ENCODE results near the gene DYRK4.

DYRK4 gene

DNA sequence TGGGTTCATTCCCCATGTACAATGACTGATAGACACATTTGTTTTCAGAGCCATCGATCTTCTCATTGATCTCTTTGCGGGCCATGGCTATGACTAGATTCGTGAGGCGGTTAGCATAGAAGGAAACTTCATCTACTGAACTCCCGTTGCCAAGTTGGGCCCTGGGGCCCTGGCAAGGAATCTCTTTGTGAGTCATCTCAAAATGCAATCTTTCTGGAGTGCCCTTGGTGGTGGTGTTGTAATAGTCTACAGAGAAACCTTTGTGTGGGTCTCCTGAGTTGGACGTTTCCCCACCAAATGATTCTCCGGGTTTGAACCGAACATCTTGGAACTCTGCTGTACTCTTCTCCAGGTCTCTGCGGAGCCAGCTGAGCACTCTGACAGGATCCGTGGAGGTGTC lies 66.4 kb downstream of the DYRK4 start:
- DNase-seq: no peak

DNA sequence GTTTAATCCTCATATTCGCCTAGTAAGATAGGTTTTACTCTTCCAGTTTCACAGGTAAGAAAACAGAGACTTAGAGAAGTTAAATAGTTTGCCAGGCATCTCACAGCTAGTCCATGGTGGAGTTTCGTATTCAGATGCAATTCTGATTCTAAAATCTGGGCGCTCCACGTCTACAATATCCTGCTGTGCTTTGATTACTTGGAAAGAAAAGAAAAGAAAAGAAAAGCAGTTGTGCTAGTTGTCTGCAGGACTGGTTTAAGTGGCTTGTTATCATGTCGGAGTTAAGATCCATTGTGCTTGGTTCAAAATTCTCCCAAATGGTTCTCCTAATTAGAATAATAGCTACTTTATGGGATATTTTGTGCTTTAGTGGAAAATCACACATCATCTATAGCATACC lies 68.3 kb downstream of the DYRK4 start:
- no peak for DNase-seq

DNA sequence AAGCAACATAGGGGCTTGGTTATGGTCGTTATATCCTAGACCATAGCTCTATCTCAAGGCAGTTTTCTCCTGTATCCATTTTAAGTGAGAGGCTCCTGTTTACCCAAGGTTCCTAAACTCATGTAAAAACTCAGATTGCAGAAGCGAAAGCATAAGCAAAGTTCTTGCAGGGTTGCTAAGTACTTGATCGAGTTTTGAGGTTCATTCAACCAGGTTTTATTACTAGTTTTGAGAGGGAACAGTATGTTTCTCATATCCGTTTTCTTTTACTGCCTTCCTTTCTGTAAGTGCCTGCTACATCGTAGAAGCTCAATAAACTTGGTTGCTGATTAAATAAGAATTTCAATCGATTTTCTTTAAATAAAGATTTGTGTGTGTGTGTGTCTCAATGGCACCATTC lies 81.7 kb downstream of the DYRK4 start:
- DNase-seq: no peak

DNA sequence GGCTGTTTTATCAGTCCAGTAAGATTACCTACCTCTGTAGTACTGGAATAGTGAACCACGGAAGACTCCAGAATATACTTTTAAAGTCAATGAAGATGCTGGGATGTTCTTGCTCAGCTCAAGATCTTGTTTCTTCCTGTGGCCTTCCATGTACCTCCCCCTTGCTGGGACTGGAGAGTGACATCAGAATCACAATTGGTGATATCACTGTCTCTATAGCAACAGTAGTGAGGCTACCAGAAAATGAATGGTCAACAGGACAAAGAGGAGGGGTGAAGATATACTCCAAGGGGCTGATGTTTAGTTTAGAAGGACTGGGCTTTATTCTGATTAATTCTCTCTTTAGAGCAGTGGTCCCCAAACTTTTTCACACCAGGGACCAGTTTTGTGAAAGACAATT lies 83.0 kb downstream of the DYRK4 start:
- DNase-seq: no peak

DNA sequence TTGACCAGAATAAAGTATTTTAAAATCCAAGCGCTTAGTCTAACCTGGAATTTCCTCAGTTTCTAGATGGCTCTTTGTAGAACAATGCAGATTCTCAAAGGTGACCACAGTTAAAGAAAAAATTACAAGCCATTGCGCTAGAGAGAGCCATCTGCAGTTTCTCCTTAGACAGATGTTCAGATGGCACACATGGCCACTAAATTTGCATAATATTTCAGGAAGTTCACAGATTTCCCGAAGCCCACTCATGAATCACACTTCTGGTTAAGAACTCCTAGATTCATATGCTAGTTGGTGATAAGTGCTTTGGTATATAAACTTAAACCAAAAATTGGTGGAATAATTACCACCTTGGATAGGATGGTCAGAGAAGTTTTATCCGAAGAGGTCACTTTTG lies 86.1 kb downstream of the DYRK4 start:
- DNase-seq: no peak

DNA sequence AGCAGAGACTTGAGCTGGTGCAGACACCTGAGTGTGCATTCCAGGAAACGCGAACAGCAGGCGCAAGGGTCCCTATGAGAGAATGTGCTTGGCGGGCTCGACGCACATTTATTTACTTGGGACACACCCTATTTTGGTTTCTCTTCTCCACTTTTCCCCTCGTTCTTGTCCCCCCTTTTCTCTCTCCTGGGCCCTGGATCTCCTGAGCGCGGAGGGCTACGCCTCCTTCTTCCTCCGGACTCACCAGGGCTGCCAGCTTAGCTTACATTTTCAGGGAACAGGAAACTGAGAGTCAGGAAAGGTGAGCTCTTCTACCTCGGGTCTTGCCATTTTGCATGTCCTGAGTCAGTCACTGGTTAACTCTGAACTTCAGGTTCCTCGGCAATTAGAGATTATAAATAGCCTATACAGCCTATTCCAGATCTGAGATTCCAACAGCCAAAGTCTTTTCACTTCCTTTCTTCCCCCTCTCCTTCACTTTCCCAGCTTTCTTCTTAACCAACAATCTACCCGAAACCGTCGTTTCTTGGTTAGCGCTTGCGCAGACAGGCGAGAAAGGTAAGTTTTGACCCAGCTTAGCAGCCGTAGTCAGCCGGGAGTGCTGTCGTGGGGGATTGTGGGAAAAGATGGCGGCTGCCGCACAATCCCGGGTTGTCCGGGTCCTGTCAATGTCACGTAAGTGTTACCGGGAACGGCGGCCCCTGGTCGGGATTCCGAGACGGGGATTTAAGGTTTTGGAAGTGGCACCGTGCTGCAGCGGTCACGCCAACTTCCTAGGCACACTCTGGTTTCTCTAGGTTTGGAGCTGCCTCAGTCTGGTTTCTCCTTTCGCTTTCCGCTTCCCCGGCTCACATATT lies 86.7 kb downstream of the DYRK4 start, which contains the start of the genes AKAP3 and NDUFA9:
TSS of gene AKAP3 (minus strand) at position 551 of the 857 bp plus-strand sequence. CDS start 10,855 bp downstream, outside the sequence.
TSS of gene NDUFA9 (plus strand) at position 614 of the 857 bp plus-strand sequence. CDS start at position 627, 13 bp downstream.
- DNase-seq: peak; percentile 89

DNA sequence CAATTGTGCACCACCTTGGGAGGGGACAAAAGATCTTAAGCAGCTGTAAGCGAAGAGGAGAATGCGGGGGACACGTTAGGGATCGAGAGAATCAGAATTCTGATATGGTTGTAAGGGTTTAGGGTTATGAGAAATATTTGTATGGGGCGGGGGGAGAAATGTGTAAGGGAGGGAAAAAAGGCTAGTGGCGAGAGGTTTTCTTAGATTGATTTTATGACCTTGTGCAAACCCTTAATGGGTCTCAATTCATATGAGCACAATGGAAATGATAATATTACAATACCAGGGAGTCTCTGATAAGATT lies 87.3 kb downstream of the DYRK4 start:
- no peak for DNase-seq

DNA sequence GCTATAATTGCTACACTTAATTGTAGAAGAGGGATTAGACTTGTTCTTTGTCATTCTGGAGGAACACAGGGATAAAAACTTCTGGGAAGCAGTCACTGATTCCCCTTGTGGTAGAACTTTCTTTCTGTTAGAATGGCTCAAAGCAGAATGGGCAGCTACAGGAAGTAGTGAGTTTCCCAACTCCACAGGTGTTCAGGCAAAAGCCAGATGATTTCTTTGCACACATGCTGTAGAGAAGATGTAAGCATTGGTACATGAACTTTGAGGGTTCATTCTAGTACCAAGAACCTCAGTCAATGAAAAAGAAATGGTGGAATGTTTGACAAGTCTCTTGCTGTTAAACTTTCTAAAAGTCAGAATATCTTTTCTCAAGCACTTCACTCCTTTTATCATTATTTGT lies 91.2 kb downstream of the DYRK4 start:
- DNase-seq: no peak

DNA sequence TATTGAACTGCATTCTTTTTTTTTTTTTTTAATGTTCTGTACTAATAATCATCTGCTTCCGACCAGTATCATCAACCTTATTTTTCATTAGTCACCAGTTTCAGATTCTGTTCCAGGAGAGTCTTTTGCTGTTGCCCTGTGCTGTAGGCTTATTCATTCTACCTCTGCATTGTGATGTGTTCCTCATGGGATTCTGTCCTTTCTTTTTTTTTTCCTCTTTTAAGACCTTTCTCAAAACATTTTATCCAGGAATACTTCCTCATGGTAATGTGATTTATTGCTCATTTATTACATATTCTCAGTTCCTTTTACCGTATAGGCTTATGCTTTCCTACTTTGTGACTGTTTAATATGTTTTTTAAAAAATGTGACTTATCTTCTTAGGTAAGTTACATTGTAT lies 91.7 kb downstream of the DYRK4 start:
- DNase-seq: no peak

All from midbrain (tissue), 1 donor.